Endothelial cell of umbilical vein (primary cell): ENCODE results near the gene ZBTB12.

Experiments
- EZH2 ChIP-seq: IDR thresholded peaks from 2 replicates; pipeline ENCODE4 v1.6.1; 2012; ENCODE audit warnings: borderline replicate concordance, low read depth, mild to moderate bottlenecking, moderate library complexity, low read length, inconsistent platforms; ENCODE audit not compliant: severe bottlenecking
- TF ChIP-seq, protein P1 (sequence below), 2 donors: IDR thresholded peaks; 1 replicate in 1 of 2; 2 replicates in 1 of 2; pipeline ENCODE4 v1.5.1; 2011; ENCODE audit warnings: low read length in 2 of 2, mild to moderate bottlenecking in 2 of 2, moderate library complexity in 2 of 2, control low read depth in 1 of 2, inconsistent platforms in 1 of 2, low read depth in 1 of 2; ENCODE audit not compliant: insufficient read depth in 1 of 2; ENCODE audit errors: extremely low read depth in 1 of 2

GRCh38 chr6:31947070-31947675, 45.3 kb upstream of the ZBTB12 start:
- TF ChIP-seq, protein P1, sequence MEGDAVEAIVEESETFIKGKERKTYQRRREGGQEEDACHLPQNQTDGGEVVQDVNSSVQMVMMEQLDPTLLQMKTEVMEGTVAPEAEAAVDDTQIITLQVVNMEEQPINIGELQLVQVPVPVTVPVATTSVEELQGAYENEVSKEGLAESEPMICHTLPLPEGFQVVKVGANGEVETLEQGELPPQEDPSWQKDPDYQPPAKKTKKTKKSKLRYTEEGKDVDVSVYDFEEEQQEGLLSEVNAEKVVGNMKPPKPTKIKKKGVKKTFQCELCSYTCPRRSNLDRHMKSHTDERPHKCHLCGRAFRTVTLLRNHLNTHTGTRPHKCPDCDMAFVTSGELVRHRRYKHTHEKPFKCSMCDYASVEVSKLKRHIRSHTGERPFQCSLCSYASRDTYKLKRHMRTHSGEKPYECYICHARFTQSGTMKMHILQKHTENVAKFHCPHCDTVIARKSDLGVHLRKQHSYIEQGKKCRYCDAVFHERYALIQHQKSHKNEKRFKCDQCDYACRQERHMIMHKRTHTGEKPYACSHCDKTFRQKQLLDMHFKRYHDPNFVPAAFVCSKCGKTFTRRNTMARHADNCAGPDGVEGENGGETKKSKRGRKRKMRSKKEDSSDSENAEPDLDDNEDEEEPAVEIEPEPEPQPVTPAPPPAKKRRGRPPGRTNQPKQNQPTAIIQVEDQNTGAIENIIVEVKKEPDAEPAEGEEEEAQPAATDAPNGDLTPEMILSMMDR (IDR thresholded peaks at IDR 0.05; ENCODE audit: extremely low read depth in 1 of 2, insufficient read depth in 1 of 2, low read depth in 1 of 2, low read length in 2 of 2): no peak
- TF ChIP-seq EZH2: no peak
